CD4-positive, alpha-beta T cell (primary cell): Measurements from ENCODE around the gene DGKB. TPM values are rescaled to one million over a fixed set of nuclear protein-coding genes. Genes with fewer than 3 reads are reported as not detected.

Experiments
- ATAC-seq: fragments of 200-7000 bp; cut with Tn5 transposase; one replicate; pipeline ENCODE4 v1.10.0; 2022; ENCODE audit warnings: mild to moderate bottlenecking; ENCODE audit not compliant: poor library complexity
- CTCF ChIA-PET: fragments of 350-600 bp; sonication (Branson Sonifier 250); formaldehyde crosslinking; loops from one replicate; lab custom pipeline; 2021; ENCODE audit warnings: antibody characterized with exemption, inconsistent platforms; lab: Charles Lee
- POLR2A ChIA-PET: fragments of 350-600 bp; sonication (Branson Sonifier 250); formaldehyde crosslinking; loops from one replicate; lab custom pipeline; 2021; ENCODE audit warnings: antibody characterized with exemption, inconsistent platforms; lab: Charles Lee
- DNase-seq, 14 experiments: peaks; one replicate each; pipeline ENCODE4 v3.0.0-alpha.2; 2013 to 2020; ENCODE audit warnings: mixed read lengths in 2 of 14
- H3K27ac ChIP-seq, 2 donors: one replicate each; pipeline versions ENCODE4 v1.5.1 to v1.7.0; 2013; ENCODE audit warnings: low read length in 2 of 2, low read depth in 1 of 2, mild to moderate bottlenecking in 1 of 2
- H3K27me3 ChIP-seq, 2 experiments: 1 replicate in 1 of 2; 2 replicates in 1 of 2; pipeline versions ENCODE4 v1.6.1 to v1.7.0; 2013; ENCODE audit warnings: low read length in 2 of 2, control low read depth in 1 of 2, mild to moderate bottlenecking in 1 of 2, moderate library complexity in 1 of 2; ENCODE audit not compliant: insufficient read depth in 2 of 2, control insufficient read depth in 1 of 2
- H3K36me3 ChIP-seq: one replicate; pipeline ENCODE4 v1.6.1; 2013; ENCODE audit warnings: low read length, control low read depth; ENCODE audit not compliant: insufficient read depth
- H3K4me1 ChIP-seq: one replicate; pipeline ENCODE4 v1.6.1; 2013; ENCODE audit warnings: low read length, control low read depth; ENCODE audit not compliant: insufficient read depth
- H3K4me3 ChIP-seq: one replicate; pipeline ENCODE4 v1.5.1; 2013; ENCODE audit warnings: mild to moderate bottlenecking, low read length, moderate library complexity
- H3K9me3 ChIP-seq, 2 experiments: 1 replicate in 1 of 2; 2 replicates in 1 of 2; pipeline versions ENCODE4 v1.6.1 to v1.7.0; 2013; ENCODE audit warnings: low read length in 2 of 2, mild to moderate bottlenecking in 2 of 2, control low read depth in 1 of 2, moderate library complexity in 1 of 2; ENCODE audit not compliant: control insufficient read depth in 1 of 2, insufficient read depth in 1 of 2
- H3K27ac Mint-ChIP-seq: one replicate; pipeline ENCODE4 v1.8.0; 2020; ENCODE audit warnings: mixed read lengths
- H3K27me3 Mint-ChIP-seq: one replicate; pipeline ENCODE4 v1.8.0; 2021; ENCODE audit warnings: mixed read lengths
- H3K36me3 Mint-ChIP-seq: one replicate; pipeline ENCODE4 v1.8.0; 2021; ENCODE audit warnings: low read depth, mixed read lengths
- H3K4me1 Mint-ChIP-seq: one replicate; pipeline ENCODE4 v1.8.0; 2021; ENCODE audit warnings: low read depth, mixed read lengths
- H3K4me3 Mint-ChIP-seq: one replicate; pipeline ENCODE4 v1.8.0; 2020; ENCODE audit warnings: mild to moderate bottlenecking, mixed read lengths
- H3K9me3 Mint-ChIP-seq: one replicate; pipeline ENCODE4 v1.8.0; 2020; ENCODE audit warnings: mixed read lengths
- intact Hi-C, 2 experiments: fragments of 100-400 bp; cut with DNase I in 1 of 2; cut with micrococcal nuclease in 1 of 2; formaldehyde crosslinking; loops; one replicate each; pipeline versions ENCODE4 v1.15.1 to v1.9.0; 2023 to 2025; cut with DNase I, micrococcal nuclease
- total RNA-seq, 174 experiments: library from RNA in 2 of 174; stranded (reverse) in 2 of 174; gene quantifications; one replicate each; pipeline ENCODE4 v1.2.3 and lab custom pipeline; 2021 to 2026
- TF ChIP-seq, protein P1 (sequence below): fragments of 200-600 bp; IDR thresholded peaks from one replicate; pipeline ENCODE4 v1.8.0; 2022; ENCODE audit warnings: antibody characterized with exemption, mild to moderate bottlenecking

Gene DGKB
- total RNA-seq, 2 experiments from 2014 or later, result not detected

DNA sequence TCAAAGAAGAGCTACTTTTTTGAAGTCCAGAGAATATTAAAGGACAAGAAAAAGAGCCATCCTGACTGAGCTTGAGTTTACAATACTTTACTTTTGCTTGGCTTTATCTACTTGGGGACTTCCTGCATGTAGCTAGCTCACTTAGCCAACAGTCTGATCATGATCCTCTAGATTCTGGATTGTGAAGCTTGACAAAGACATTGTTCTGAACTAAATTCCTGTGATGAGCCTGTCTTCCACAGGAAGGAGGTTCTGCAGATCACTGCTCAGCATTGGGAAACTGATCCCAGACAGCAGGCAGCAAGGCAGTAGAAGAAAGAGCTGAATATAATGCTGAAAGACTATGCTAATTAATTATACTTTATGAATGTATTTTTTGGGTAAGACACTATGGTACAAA lies 296.4 kb downstream of the DGKB start:
- no peaks in the 10 kb centered on the region for H3K4me1 ChIP-seq
- no peaks in the 10 kb centered on the region for H3K4me1 Mint-ChIP-seq
- ATAC-seq (no peak), DNase-seq (no peak)
- intact Hi-C loops, result no loop called here
- no peaks in the 10 kb centered on the region for H3K27me3 ChIP-seq
- POLR2A ChIA-PET, result no interaction called here
- H3K36me3 ChIP-seq, result no peaks in the 10 kb centered on the region
- TF ChIP-seq, protein P1, sequence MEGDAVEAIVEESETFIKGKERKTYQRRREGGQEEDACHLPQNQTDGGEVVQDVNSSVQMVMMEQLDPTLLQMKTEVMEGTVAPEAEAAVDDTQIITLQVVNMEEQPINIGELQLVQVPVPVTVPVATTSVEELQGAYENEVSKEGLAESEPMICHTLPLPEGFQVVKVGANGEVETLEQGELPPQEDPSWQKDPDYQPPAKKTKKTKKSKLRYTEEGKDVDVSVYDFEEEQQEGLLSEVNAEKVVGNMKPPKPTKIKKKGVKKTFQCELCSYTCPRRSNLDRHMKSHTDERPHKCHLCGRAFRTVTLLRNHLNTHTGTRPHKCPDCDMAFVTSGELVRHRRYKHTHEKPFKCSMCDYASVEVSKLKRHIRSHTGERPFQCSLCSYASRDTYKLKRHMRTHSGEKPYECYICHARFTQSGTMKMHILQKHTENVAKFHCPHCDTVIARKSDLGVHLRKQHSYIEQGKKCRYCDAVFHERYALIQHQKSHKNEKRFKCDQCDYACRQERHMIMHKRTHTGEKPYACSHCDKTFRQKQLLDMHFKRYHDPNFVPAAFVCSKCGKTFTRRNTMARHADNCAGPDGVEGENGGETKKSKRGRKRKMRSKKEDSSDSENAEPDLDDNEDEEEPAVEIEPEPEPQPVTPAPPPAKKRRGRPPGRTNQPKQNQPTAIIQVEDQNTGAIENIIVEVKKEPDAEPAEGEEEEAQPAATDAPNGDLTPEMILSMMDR, result no peak
- H3K36me3 Mint-ChIP-seq, result no peaks in the 10 kb centered on the region
- H3K9me3 Mint-ChIP-seq, result no peaks in the 10 kb centered on the region
- H3K27me3 Mint-ChIP-seq, result no peaks in the 10 kb centered on the region
- H3K27ac Mint-ChIP-seq, result no peak overlapping the region
- H3K27ac ChIP-seq, result no peak overlapping the region
- H3K4me3 Mint-ChIP-seq, result no peak overlapping the region
- no peak overlapping the region for H3K4me3 ChIP-seq
- CTCF ChIA-PET, result no interaction called here
- peaks cover 0 to 2% of the 10 kb centered on the region in 2 experiments for H3K9me3 ChIP-seq

DNA sequence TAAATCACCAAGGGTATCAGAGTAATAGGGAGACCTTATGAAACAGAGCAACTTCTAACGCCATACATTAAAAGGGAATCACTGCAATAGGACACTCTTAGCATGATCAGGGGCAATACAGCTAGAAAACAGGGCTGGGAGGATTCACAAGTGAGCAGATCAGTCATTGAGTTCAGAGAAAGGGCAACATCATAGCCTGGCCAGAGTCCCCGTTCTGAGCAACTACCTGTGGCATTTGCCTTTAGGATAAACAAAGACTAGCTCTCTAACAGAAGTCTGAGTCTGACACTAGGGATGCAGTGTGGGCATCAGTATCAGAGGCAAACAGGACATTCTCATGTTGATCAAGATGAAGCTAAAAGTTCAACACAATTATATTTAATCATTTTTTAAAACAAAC lies 297.9 kb downstream of the DGKB start:
- POLR2A ChIA-PET, result interaction anchor here (0.5 kb wide), 1 partner anchor 1024 kb away, joined by 3 read pairs; no protein-coding TSS in a partner anchor
- intact Hi-C loops, result no loop called here

DNA sequence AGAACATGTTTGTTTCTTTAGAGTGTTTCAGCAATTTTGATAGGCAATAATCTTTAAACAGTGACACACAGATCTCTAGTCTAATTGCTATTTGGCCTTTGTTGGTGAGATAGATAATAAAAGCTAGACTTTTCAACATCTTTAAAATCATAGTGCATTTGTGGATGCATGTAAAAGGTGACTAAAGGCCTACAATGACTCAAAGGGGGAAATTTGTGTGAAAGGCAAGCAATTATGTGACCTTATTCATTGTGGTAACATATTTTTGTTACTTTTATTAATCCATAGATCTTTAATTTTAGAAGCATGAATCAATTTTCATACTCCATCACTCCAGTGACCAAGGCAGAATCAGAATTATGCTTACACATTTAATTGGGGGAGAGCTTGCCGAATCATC lies 299.7 kb downstream of the DGKB start:
- Histone ChIP-seq H3K9me3 (peaks cover 0 to 7% of the 10 kb centered on the region in 2 experiments), H3K36me3 (no peaks in the 10 kb centered on the region), H3K27ac (no peak overlapping the region), H3K27me3 (no peaks in the 10 kb centered on the region), H3K4me1 (no peaks in the 10 kb centered on the region), H3K4me3 (no peak overlapping the region)
- DNase-seq, result no peak
- TF ChIP-seq, protein P1, result no peak
- H3K4me3 Mint-ChIP-seq, result no peak overlapping the region
- H3K36me3 Mint-ChIP-seq, result no peaks in the 10 kb centered on the region
- ATAC-seq, result no peak
- H3K4me1 Mint-ChIP-seq, result no peaks in the 10 kb centered on the region
- no peak overlapping the region for H3K27ac Mint-ChIP-seq
- no peaks in the 10 kb centered on the region for H3K27me3 Mint-ChIP-seq
- intact Hi-C loops, result no loop called here
- ChIA-PET CTCF (no interaction called here), POLR2A (no interaction called here)
- no peaks in the 10 kb centered on the region for H3K9me3 Mint-ChIP-seq

More for the DNA sequence above, 297.9 kb downstream of the DGKB start:
- Histone ChIP-seq H3K27me3 (no peaks in the 10 kb centered on the region), H3K36me3 (no peaks in the 10 kb centered on the region), H3K9me3 (peaks cover 0 to 7% of the 10 kb centered on the region in 2 experiments), H3K27ac (no peak overlapping the region), H3K4me3 (no peak overlapping the region), H3K4me1 (no peaks in the 10 kb centered on the region)
- Mint-ChIP-seq H3K4me3 (no peak overlapping the region), H3K27me3 (no peaks in the 10 kb centered on the region), H3K36me3 (no peaks in the 10 kb centered on the region), H3K4me1 (no peaks in the 10 kb centered on the region), H3K9me3 (no peaks in the 10 kb centered on the region), H3K27ac (no peak overlapping the region)
- no peak for ATAC-seq
- TF ChIP-seq, protein P1, result no peak
- CTCF ChIA-PET, result no interaction called here
- no peak for DNase-seq
